ENCODE data around the gene PRIM1. TPM values are rescaled to one million over a fixed set of nuclear protein-coding genes. Genes with fewer than 3 reads are reported as not detected.
"Not testable (repeated sequence)": the region's sequence is repeated elsewhere in the genome, so short reads cannot be mapped to it uniquely, and the experiment has no call there.

The PRIM1 gene
- polyA plus RNA-seq, 1 donor = 13.0 TPM

- H3K4me3 ChIP-seq (ENCODE audit: low read length) = no peak overlapping the region
- 100% methylated on average over 1 of the region's 5 CpGs for WGBS (ENCODE audit: insufficient coverage, low lambda C conversion rate)
- no peak overlapping the region for H3K27ac ChIP-seq (ENCODE audit: low read length)
Measured at GRCh38 chr12:56763753-56764657, 11.9 kb upstream of the PRIM1 start.

GRCh38 chr12:56761812-56762211, 9.7 kb upstream of the PRIM1 start:
- DNase-seq = no peak
- Histone ChIP-seq H3K27me3 (ENCODE audit: control insufficient read depth, insufficient read depth, low read length) (no peaks in the 10 kb centered on the region), H3K36me3 (ENCODE audit: control insufficient read depth, insufficient read depth, low read length) (no peaks in the 10 kb centered on the region), H3K4me3 (ENCODE audit: low read length) (no peak overlapping the region), H3K9me3 (ENCODE audit: control insufficient read depth, low read depth, low read length) (peaks cover 10% of the 10 kb centered on the region), H3K27ac (ENCODE audit: low read length) (no peak overlapping the region), H3K4me1 (ENCODE audit: control insufficient read depth, insufficient read depth, low read length) (no peaks in the 10 kb centered on the region)
- WGBS (ENCODE audit: insufficient coverage, low lambda C conversion rate) = 60% methylated on average over 1 of the region's 2 CpGs

More at GRCh38 chr12:56763753-56764657, 11.9 kb upstream of the PRIM1 start:
- no peak for DNase-seq
- Histone ChIP-seq H3K27me3 (ENCODE audit: control insufficient read depth, insufficient read depth, low read length) (no peaks in the 10 kb centered on the region), H3K4me1 (ENCODE audit: control insufficient read depth, insufficient read depth, low read length) (no peaks in the 10 kb centered on the region), H3K9me3 (ENCODE audit: control insufficient read depth, low read depth, low read length) (no peaks in the 10 kb centered on the region), H3K36me3 (ENCODE audit: control insufficient read depth, insufficient read depth, low read length) (no peaks in the 10 kb centered on the region)

GRCh38 chr12:56760460-56760859, 8.3 kb upstream of the PRIM1 start:
- H3K4me3 ChIP-seq (ENCODE audit: low read length) = no peak overlapping the region
- H3K4me1 ChIP-seq (ENCODE audit: control insufficient read depth, insufficient read depth, low read length) = no peaks in the 10 kb centered on the region
- WGBS (ENCODE audit: insufficient coverage, low lambda C conversion rate) = 60% methylated on average over 2 of the region's 7 CpGs

GRCh38 chr12:56759263-56759908, 7.3 kb upstream of the PRIM1 start:
- H3K4me3 ChIP-seq (ENCODE audit: low read length) = no peak overlapping the region
- peak; percentile 13 to 50 for DNase-seq
- H3K4me1 ChIP-seq (ENCODE audit: control insufficient read depth, insufficient read depth, low read length) = no peaks in the 10 kb centered on the region
- peaks cover 10% of the 10 kb centered on the region for H3K9me3 ChIP-seq (ENCODE audit: control insufficient read depth, low read depth, low read length)
- H3K36me3 ChIP-seq (ENCODE audit: control insufficient read depth, insufficient read depth, low read length) = no peaks in the 10 kb centered on the region
- no peak overlapping the region for H3K27ac ChIP-seq (ENCODE audit: low read length)
- 0% methylated on average over 3 of the region's 6 CpGs for WGBS (ENCODE audit: insufficient coverage, low lambda C conversion rate)
- H3K27me3 ChIP-seq (ENCODE audit: control insufficient read depth, insufficient read depth, low read length) = no peaks in the 10 kb centered on the region

More at GRCh38 chr12:56760460-56760859, 8.3 kb upstream of the PRIM1 start:
- Histone ChIP-seq H3K27me3 (ENCODE audit: control insufficient read depth, insufficient read depth, low read length) (no peaks in the 10 kb centered on the region), H3K27ac (ENCODE audit: low read length) (no peak overlapping the region), H3K36me3 (ENCODE audit: control insufficient read depth, insufficient read depth, low read length) (no peaks in the 10 kb centered on the region), H3K9me3 (ENCODE audit: control insufficient read depth, low read depth, low read length) (peaks cover 10% of the 10 kb centered on the region)
- DNase-seq = no peak

- no peaks in the 10 kb centered on the region for H3K36me3 ChIP-seq (ENCODE audit: control insufficient read depth, insufficient read depth, low read length)
- WGBS (ENCODE audit: insufficient coverage, low lambda C conversion rate) = no CpG with 5 or more reads among the region's 3 CpGs
- DNase-seq = no peak
- H3K9me3 ChIP-seq (ENCODE audit: control insufficient read depth, low read depth, low read length) = peaks cover 10% of the 10 kb centered on the region
- no peak overlapping the region for H3K27ac ChIP-seq (ENCODE audit: low read length)
- H3K4me1 ChIP-seq (ENCODE audit: control insufficient read depth, insufficient read depth, low read length) = no peaks in the 10 kb centered on the region
- H3K27me3 ChIP-seq (ENCODE audit: control insufficient read depth, insufficient read depth, low read length) = no peaks in the 10 kb centered on the region
- no peak overlapping the region for H3K4me3 ChIP-seq (ENCODE audit: low read length)
Measured at GRCh38 chr12:56758728-56759262, 6.7 kb upstream of the PRIM1 start.

GRCh38 chr12:56757971-56758370, 5.8 kb upstream of the PRIM1 start:
- not testable (repeated sequence) for H3K4me1 ChIP-seq (ENCODE audit: control insufficient read depth, insufficient read depth, low read length); H3K36me3 ChIP-seq (ENCODE audit: control insufficient read depth, insufficient read depth, low read length); H3K27me3 ChIP-seq (ENCODE audit: control insufficient read depth, insufficient read depth, low read length); H3K27ac ChIP-seq (ENCODE audit: low read length); DNase-seq; H3K4me3 ChIP-seq (ENCODE audit: low read length)
- peaks cover 10% of the 10 kb centered on the region for H3K9me3 ChIP-seq (ENCODE audit: control insufficient read depth, low read depth, low read length)
- no CpG with 5 or more reads among the region's 1 CpG for WGBS (ENCODE audit: insufficient coverage, low lambda C conversion rate)

GRCh38 chr12:56753566-56753965, 1.4 kb upstream of the PRIM1 start:
- Histone ChIP-seq H3K27ac (ENCODE audit: low read length) (no peak overlapping the region), H3K27me3 (ENCODE audit: control insufficient read depth, insufficient read depth, low read length) (no peaks in the 10 kb centered on the region), H3K9me3 (ENCODE audit: control insufficient read depth, low read depth, low read length) (peaks cover 7% of the 10 kb centered on the region), H3K4me3 (ENCODE audit: low read length) (no peak overlapping the region), H3K36me3 (ENCODE audit: control insufficient read depth, insufficient read depth, low read length) (peaks cover 2% of the 10 kb centered on the region), H3K4me1 (ENCODE audit: control insufficient read depth, insufficient read depth, low read length) (no peaks in the 10 kb centered on the region)
- DNase-seq = no peak
- no CpG with 5 or more reads among the region's 1 CpG for WGBS (ENCODE audit: insufficient coverage, low lambda C conversion rate)

- DNase-seq; H3K36me3 ChIP-seq (ENCODE audit: control insufficient read depth, insufficient read depth, low read length); H3K27me3 ChIP-seq (ENCODE audit: control insufficient read depth, insufficient read depth, low read length); H3K4me1 ChIP-seq (ENCODE audit: control insufficient read depth, insufficient read depth, low read length); H3K9me3 ChIP-seq (ENCODE audit: control insufficient read depth, low read depth, low read length); H3K4me3 ChIP-seq (ENCODE audit: low read length); H3K27ac ChIP-seq (ENCODE audit: low read length): not testable (repeated sequence)
- WGBS (ENCODE audit: insufficient coverage, low lambda C conversion rate) = 88% methylated on average over 3 of the region's 13 CpGs
Measured at GRCh38 chr12:56750596-56750995, 1.5 kb downstream of the PRIM1 start.

GRCh38 chr12:56749853-56750252, 2.3 kb downstream of the PRIM1 start:
- Histone ChIP-seq H3K36me3 (ENCODE audit: control insufficient read depth, insufficient read depth, low read length) (peaks cover 10% of the 10 kb centered on the region), H3K27ac (ENCODE audit: low read length) (no peak overlapping the region), H3K27me3 (ENCODE audit: control insufficient read depth, insufficient read depth, low read length) (no peaks in the 10 kb centered on the region), H3K4me3 (ENCODE audit: low read length) (no peak overlapping the region), H3K9me3 (ENCODE audit: control insufficient read depth, low read depth, low read length) (no peaks in the 10 kb centered on the region), H3K4me1 (ENCODE audit: control insufficient read depth, insufficient read depth, low read length) (no peaks in the 10 kb centered on the region)
- DNase-seq = no peak

- Histone ChIP-seq H3K36me3 (ENCODE audit: control insufficient read depth, insufficient read depth, low read length) (peaks cover 12% of the 10 kb centered on the region), H3K4me3 (ENCODE audit: low read length) (no peak overlapping the region), H3K27me3 (ENCODE audit: control insufficient read depth, insufficient read depth, low read length) (no peaks in the 10 kb centered on the region), H3K27ac (ENCODE audit: low read length) (no peak overlapping the region), H3K9me3 (ENCODE audit: control insufficient read depth, low read depth, low read length) (no peaks in the 10 kb centered on the region), H3K4me1 (ENCODE audit: control insufficient read depth, insufficient read depth, low read length) (no peaks in the 10 kb centered on the region)
- DNase-seq = no peak
- WGBS (ENCODE audit: insufficient coverage, low lambda C conversion rate) = 67% methylated on average over 1 of the region's 2 CpGs
Measured at GRCh38 chr12:56749359-56749758, 2.8 kb downstream of the PRIM1 start.

Measured in large intestine (tissue), 3 donors.